ENCODE measurements around the gene HJV. TPM values are rescaled to one million over a fixed set of nuclear protein-coding genes. Genes with fewer than 3 reads are reported as not detected.

HJV gene
- total RNA-seq, 2 donors from 2014 or later: not detected

DNA sequence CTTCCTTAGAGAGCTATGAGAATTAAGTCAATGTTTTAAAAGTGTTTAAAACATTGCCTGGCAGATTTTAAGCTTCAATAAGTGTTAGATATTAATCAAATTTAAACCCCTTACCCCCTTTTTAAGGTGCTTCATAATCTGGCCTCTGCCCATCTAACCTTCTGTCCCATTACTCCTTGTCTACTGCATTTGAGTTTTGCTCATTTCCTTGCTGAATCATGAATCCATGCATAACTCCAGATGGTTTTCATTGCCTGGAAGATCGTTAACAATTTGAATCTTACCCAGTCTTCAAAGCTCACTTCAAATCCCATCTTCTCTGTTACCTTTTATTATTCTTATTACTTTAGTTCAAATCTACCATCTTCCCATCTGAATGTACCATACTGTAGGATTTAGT, 4.6 kb downstream of the HJV start:
- no peak for ATAC-seq
- Histone ChIP-seq H3K4me3 (no peak overlapping the region), H3K27me3 (no peaks in the 10 kb centered on the region), H3K4me1 (peaks cover 19% of the 10 kb centered on the region), H3K36me3 (replicated peaks in 1 of 2; ENCODE audit: insufficient read depth in 1 of 2, low read depth in 2 of 2) (no peaks in the 10 kb centered on the region), H3K27ac (no peak overlapping the region), H3K9me3 (no peaks in the 10 kb centered on the region)
- no peak for DNase-seq
- intact Hi-C loops (cut with DNase I): loop anchor here (5.0 kb wide), 1 partner anchor 165 kb away; no protein-coding TSS in a partner anchor
- TF ChIP-seq POLR2A (IDR thresholded peaks at IDR 0.05): no peak
- TF ChIP-seq, protein P1, sequence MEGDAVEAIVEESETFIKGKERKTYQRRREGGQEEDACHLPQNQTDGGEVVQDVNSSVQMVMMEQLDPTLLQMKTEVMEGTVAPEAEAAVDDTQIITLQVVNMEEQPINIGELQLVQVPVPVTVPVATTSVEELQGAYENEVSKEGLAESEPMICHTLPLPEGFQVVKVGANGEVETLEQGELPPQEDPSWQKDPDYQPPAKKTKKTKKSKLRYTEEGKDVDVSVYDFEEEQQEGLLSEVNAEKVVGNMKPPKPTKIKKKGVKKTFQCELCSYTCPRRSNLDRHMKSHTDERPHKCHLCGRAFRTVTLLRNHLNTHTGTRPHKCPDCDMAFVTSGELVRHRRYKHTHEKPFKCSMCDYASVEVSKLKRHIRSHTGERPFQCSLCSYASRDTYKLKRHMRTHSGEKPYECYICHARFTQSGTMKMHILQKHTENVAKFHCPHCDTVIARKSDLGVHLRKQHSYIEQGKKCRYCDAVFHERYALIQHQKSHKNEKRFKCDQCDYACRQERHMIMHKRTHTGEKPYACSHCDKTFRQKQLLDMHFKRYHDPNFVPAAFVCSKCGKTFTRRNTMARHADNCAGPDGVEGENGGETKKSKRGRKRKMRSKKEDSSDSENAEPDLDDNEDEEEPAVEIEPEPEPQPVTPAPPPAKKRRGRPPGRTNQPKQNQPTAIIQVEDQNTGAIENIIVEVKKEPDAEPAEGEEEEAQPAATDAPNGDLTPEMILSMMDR (IDR thresholded peaks at IDR 0.05): no peak
- 50 to 56% methylated on average over 1 of the region's 1 CpG for WGBS, 2 donors

DNA sequence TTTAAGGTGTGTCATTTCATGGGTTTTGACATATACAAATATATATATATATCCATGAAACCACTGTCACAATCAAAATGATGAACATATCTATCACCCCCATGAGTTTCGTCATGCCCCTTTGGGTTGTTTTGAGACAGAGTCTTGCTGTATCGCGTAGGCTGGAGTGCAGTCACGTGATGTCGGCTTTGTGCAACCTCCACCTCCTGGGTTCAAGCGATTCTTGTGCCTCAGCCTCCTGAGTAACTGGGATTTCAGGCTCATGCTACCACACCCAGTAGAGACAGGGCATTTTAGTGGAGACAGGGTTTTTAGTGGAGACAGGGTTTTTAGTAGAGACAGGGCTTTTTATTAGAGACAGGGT, 8.0 kb downstream of the HJV start:
- H3K36me3 ChIP-seq (replicated peaks in 1 of 2; ENCODE audit: insufficient read depth in 1 of 2, low read depth in 2 of 2): no peaks in the 10 kb centered on the region
- H3K4me1 ChIP-seq: peaks cover 2% of the 10 kb centered on the region
- 63 to 66% methylated on average over 6 of the region's 6 CpGs for WGBS, 2 donors
- no peaks in the 10 kb centered on the region for H3K27me3 ChIP-seq
- no peaks in the 10 kb centered on the region for H3K9me3 ChIP-seq
- TF ChIP-seq, protein P1 (IDR thresholded peaks at IDR 0.05): no peak
- TF ChIP-seq POLR2A (IDR thresholded peaks at IDR 0.05): no peak
- no peak overlapping the region for H3K4me3 ChIP-seq
- H3K27ac ChIP-seq: no peak overlapping the region
- intact Hi-C loops (cut with DNase I): no loop called here
- ATAC-seq (no peak), DNase-seq (no peak)

DNA sequence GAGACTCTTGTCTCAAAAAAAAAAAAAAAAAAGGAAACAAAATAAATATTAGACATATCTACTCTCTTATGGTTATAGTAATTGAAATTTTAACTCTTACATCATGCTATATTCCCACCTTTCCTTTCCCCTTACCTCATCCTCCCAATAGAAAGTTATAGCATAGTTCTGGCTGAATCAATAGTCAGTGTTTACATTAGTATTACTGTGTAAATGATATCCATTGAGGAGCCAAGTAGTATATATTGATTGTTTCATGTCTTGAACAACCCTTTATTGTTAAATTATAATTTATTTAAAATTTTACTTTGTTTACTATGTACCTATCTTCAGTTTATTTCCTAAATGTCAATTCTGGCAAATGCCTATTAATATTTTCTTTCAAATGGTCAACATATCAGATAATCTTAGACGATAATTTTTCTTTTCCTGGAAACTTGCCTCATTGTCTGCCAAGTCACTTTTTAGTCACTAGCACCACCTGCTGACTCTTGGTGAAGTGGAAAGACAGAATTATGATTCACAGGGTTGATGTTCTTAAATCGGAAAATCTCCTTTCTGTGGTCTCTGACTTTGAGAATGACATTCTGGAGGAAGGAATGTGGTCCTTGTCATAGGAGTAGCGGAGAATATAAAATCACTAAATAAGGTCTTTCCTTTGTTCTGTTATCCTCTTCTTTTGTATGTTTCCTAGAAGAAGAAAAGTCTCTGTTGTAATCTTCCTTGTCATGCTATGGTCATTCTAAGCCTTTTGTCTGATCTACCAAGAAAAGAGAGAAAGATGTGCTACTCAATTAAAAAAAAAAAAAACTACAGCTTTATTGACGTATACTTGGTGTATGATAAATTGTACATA, 8.6 kb downstream of the HJV start:
- peak overlapping the region in 1 of 4 donors; percentile 29 for H3K27ac ChIP-seq
- DNase-seq: peak; percentile 56 to 76 (median 59)
- WGBS, 2 donors: 2 to 3% methylated on average over 4 of the region's 4 CpGs
- no peaks in the 10 kb centered on the region for H3K36me3 ChIP-seq (replicated peaks in 1 of 2; ENCODE audit: insufficient read depth in 1 of 2, low read depth in 2 of 2)
- H3K9me3 ChIP-seq: no peaks in the 10 kb centered on the region
- H3K27me3 ChIP-seq: no peaks in the 10 kb centered on the region
- H3K4me3 ChIP-seq: no peak overlapping the region
- intact Hi-C loops (cut with DNase I): no loop called here
- peaks cover 3% of the 10 kb centered on the region for H3K4me1 ChIP-seq
- no peak for TF ChIP-seq POLR2A (IDR thresholded peaks at IDR 0.05)
- TF ChIP-seq, protein P1 (IDR thresholded peaks at IDR 0.05): peak; percentile 52 to 93 (median 75)
- ATAC-seq: peak; percentile 85

DNA sequence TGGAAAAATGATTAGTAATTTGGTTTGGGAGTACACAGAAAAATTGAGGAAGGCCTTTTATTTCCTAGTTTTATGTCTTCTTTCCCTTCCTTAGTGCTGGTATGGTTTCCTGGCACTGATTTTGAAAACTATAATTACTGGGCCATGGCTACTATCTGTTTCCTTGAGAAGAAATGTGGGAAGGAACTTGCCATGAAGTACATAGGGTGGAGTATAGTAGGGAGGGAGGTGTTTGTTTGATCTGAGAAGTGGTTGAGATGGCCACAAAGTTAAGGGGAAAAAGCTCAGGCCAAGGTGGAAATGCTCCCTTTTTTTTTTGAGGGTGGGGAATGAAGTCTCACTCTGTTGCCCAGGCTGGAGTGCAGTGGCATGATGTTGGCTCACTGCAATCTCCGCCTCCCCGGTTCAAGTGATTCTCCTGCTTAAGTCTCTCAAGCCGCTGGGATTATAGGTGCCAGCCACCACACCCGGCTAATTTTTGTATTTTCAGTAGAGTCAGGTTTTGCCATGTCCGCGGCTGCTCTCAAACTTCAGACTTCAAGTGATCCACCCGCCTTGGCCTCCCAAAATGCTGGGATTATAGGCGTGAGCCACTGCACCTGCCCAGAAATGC, 11.3 kb downstream of the HJV start:
- no peak for ATAC-seq
- 86 to 87% methylated on average over 8 of the region's 8 CpGs for WGBS, 2 donors
- Histone ChIP-seq H3K4me3 (no peak overlapping the region), H3K4me1 (peaks cover 12% of the 10 kb centered on the region), H3K36me3 (replicated peaks in 1 of 2; ENCODE audit: insufficient read depth in 1 of 2, low read depth in 2 of 2) (no peaks in the 10 kb centered on the region), H3K9me3 (no peaks in the 10 kb centered on the region), H3K27me3 (no peaks in the 10 kb centered on the region), H3K27ac (peak overlapping the region in 1 of 4 donors; percentile 25)
- intact Hi-C loops (cut with DNase I): no loop called here
- no peak for DNase-seq
- no peak for TF ChIP-seq POLR2A (IDR thresholded peaks at IDR 0.05)
- TF ChIP-seq, protein P1 (IDR thresholded peaks at IDR 0.05): no peak
